Measurements from ENCODE around the gene CIAO3.

CIAO3 gene

DNA sequence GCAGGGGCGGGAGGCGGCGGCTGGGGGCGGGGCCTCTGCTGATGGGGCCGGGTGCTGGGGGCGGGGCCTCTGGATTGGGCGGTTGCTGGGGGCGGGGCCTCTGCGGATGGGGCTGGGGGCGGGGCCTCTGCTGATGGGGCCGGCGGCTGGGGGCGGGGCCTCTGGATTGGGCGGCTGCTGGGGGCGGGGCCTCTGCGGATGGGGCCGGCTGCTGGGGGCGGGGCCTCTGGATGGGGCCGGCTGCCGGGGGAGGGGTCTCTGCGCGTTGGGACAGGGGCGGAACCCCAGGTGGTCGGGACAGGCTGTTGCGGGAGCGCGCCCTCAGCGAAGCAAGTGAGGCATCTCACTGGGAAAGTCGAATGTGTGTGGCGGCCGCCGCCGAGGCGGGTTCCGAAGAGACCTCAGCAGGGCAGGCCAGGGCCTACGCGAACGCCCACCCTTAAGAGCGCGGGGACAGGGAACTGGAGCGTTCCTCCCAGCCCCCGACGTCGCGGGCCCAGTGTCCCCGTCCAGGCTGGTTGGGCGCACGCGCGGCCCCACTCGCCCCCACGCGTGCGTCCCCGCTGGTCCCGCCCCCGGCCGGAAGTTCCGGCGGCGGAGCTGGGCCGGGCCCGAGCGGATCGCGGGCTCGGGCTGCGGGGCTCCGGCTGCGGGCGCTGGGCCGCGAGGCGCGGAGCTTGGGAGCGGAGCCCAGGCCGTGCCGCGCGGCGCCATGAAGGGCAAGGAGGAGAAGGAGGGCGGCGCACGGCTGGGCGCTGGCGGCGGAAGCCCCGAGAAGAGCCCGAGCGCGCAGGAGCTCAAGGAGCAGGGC lies 60.8 kb downstream of the CIAO3 start, which contains the start of gene STUB1:
Gene STUB1, plus strand, starts transcription at position 597 of the 811 bp plus-strand sequence. Its CDS starts 116 bp downstream, at position 713.
- peak; percentile 59 for DNase-seq (ENCODE audit: low spot score)
- FAIRE-seq = no peak

Measured in RCC 7860 (cell line).